Adrenal gland (tissue), 12 donors: ENCODE data around the gene LRRC41. TPM values are rescaled to one million over a fixed set of nuclear protein-coding genes. Genes with fewer than 3 reads are reported as not detected.

Experiments
- DNase-seq, 7 donors: peaks; one replicate each; pipeline ENCODE4 v3.0.0-alpha.2; 2019 to 2020
- H3K27ac ChIP-seq, 5 donors: fragments of 200-600 bp; sonication (generic) in 4 of 5; 1 replicate in 3 of 5; 2 replicates in 2 of 5; pipeline versions ENCODE4 v1.5.1 to v1.8.0; 2016 to 2020; ENCODE audit warnings: mild to moderate bottlenecking in 1 of 5
- H3K27me3 ChIP-seq: fragments of 200-600 bp; 2 replicates; pipeline ENCODE4 v1.8.0; 2021
- H3K36me3 ChIP-seq, 2 donors: fragments of 200-600 bp; replicated peaks in 1 of 2; 1 replicate in 1 of 2; 2 replicates in 1 of 2; pipeline versions ENCODE4 v1.5.1 to v1.8.0; 2018 to 2022
- H3K4me1 ChIP-seq, 2 donors: fragments of 200-600 bp; replicated peaks in 1 of 2; 1 replicate in 1 of 2; 2 replicates in 1 of 2; pipeline versions ENCODE4 v1.5.1 to v1.8.0; 2018 to 2021
- H3K4me3 ChIP-seq, 4 donors: fragments of 200-600 bp; sonication (generic) in 3 of 4; one replicate each; pipeline ENCODE4 v1.5.1; 2016 to 2018
- H3K9me3 ChIP-seq, 3 donors: fragments of 200-600 bp; sonication (generic) in 1 of 3; replicated peaks in 1 of 3; 1 replicate in 2 of 3; 2 replicates in 1 of 3; pipeline versions ENCODE4 v1.5.1 to v1.8.0; 2016 to 2021
- CTCF ChIP-seq, 6 experiments: fragments of 450-650 bp in 4 of 6; fragments of 200-600 bp in 2 of 6; sonication (generic) in 1 of 6; IDR thresholded peaks; 1 replicate in 5 of 6; 2 replicates in 1 of 6; pipeline versions ENCODE4 v1.5.1 to v1.8.0; 2016 to 2021; ENCODE audit warnings: antibody characterized with exemption in 6 of 6, mild to moderate bottlenecking in 2 of 6, moderate library complexity in 1 of 6
- POLR2A ChIP-seq, 2 donors: fragments of 450-650 bp; IDR thresholded peaks; one replicate each; pipeline ENCODE4 v1.6.1; 2017; ENCODE audit warnings: antibody characterized with exemption in 2 of 2, mild to moderate bottlenecking in 2 of 2, moderate library complexity in 1 of 2
- WGBS, 4 donors: extraction: QIAGEN DNeasy Blood & Tissue Kit in 2 of 4; methylation state at CpG; one replicate each; pipeline versions ENCODE4 v1.1.5 to v1.1.7; 2013 to 2017; 5-methylcytosine and 5-hydroxymethylcytosine counted together
- intact Hi-C, 2 donors: fragments of 100-400 bp; cut with DNase I; formaldehyde crosslinking; loops; one replicate each; pipeline versions ENCODE4 v1.14.1 to v1.15.0; 2022 to 2023
- polyA plus RNA-seq, 3 donors: library from polyadenylated mRNA; stranded (reverse); fragments of 200-250 nt in 2 of 3; fragments of 350-450 nt in 1 of 3; fragmentation: Illumina TruSeq in 1 of 3; extraction: RNeasy Lipid Tissue Mini Kit (QIAGEN cat#74804) in 1 of 3; gene quantifications; one replicate each; pipeline ENCODE4 v1.2.3, GENCODE V29; 2013 to 2014
- total RNA-seq, 9 donors: library from RNA; depleted of rRNA in 4 of 9; stranded (reverse); fragments of >200 nt in 4 of 9; fragments of 120-200 nt in 1 of 9; fragmentation: NEBNext Ultra II Directional in 1 of 9; extraction: Animal tissue kit (Norgen Biotek cat#: 25700) in 1 of 9; gene quantifications; one replicate each; pipeline versions ENCODE4 v1.1.0 to v1.2.4, GENCODE V29; 2013 to 2023
- donor health status: healthy with polysubstance abuse.
- donor health status: Bipolar disorder and iron deficiency.
- donor health status: DM: yes; HTN: yes; CAD: no.
- donor health status: DM: no; HTN: no; CAD: no.
- donor health status: DM: no; HTN: no; CAD: no.
- donor health status: DM: yes; HTN: yes; CAD: no.

The LRRC41 gene
- total and polyA plus RNA-seq, 12 donors: 38.5 to 95.8 (median 68.6) TPM

- Histone ChIP-seq H3K27ac (peak overlapping the region; percentile 93 to 99 (median 99)), H3K27me3 (no peaks in the 10 kb centered on the region), H3K4me1 (peaks cover 34 to 52% of the 10 kb centered on the region in 2 donors), H3K4me3 (peak overlapping the region; percentile 66 to 90 (median 82)), H3K36me3 (peaks cover 0 to 18% of the 10 kb centered on the region in 2 donors), H3K9me3 (no peaks in the 10 kb centered on the region)
- peak in 2 of 7 donors; percentile 27 to 29 for DNase-seq
- TF ChIP-seq CTCF (IDR thresholded peaks at IDR 0.05): no peak
- no peak for TF ChIP-seq POLR2A (IDR thresholded peaks at IDR 0.05)
- 6 to 11% (median 7%) methylated on average over 16 to 17 of the region's 17 CpGs for WGBS, 4 donors
- intact Hi-C loops: no loop called here
Observed at GRCh38 chr1:46301406-46301807, 2.0 kb downstream of the LRRC41 start.

- TF ChIP-seq POLR2A (IDR thresholded peaks at IDR 0.05): no peak
- no peak for TF ChIP-seq CTCF (IDR thresholded peaks at IDR 0.05)
- peak overlapping the region in 3 of 4 donors; percentile 66 to 87 (median 78) for H3K4me3 ChIP-seq
- peaks cover 0 to 23% of the 10 kb centered on the region in 2 donors for H3K36me3 ChIP-seq
- peak overlapping the region; percentile 93 to 99 (median 99) for H3K27ac ChIP-seq
- peaks cover 34 to 51% of the 10 kb centered on the region in 2 donors for H3K4me1 ChIP-seq
- H3K27me3 ChIP-seq: no peaks in the 10 kb centered on the region
- peak in 4 of 7 donors; percentile 25 to 42 (median 34) for DNase-seq
- 32 to 41% (median 37%) methylated on average over 6 of the region's 6 CpGs for WGBS, 4 donors
- no peaks in the 10 kb centered on the region for H3K9me3 ChIP-seq
- intact Hi-C loops: no loop called here
Observed at GRCh38 chr1:46300673-46301405, 2.6 kb downstream of the LRRC41 start.

GRCh38 chr1:46298387-46298786, 5.0 kb downstream of the LRRC41 start:
- Histone ChIP-seq H3K4me3 (no peak overlapping the region), H3K36me3 (peaks cover 0 to 43% of the 10 kb centered on the region in 2 donors), H3K4me1 (peaks cover 26 to 38% of the 10 kb centered on the region in 2 donors), H3K27ac (peak overlapping the region in 4 of 5 donors; percentile 29 to 64 (median 40)), H3K9me3 (no peaks in the 10 kb centered on the region), H3K27me3 (no peaks in the 10 kb centered on the region)
- TF ChIP-seq CTCF (IDR thresholded peaks at IDR 0.05): no peak
- peak in 1 of 2 donors; percentile 39 for TF ChIP-seq POLR2A (IDR thresholded peaks at IDR 0.05)
- intact Hi-C loops: no loop called here
- peak in 4 of 7 donors; percentile 37 to 72 (median 52) for DNase-seq

- H3K4me3 ChIP-seq: no peak overlapping the region
- H3K4me1 ChIP-seq: peaks cover 10 to 25% of the 10 kb centered on the region in 2 donors
- WGBS, 4 donors: 85 to 97% (median 89%) methylated on average over 2 of the region's 2 CpGs
- no peak for DNase-seq
- intact Hi-C loops: no loop called here
- H3K9me3 ChIP-seq: no peaks in the 10 kb centered on the region
- H3K27me3 ChIP-seq: no peaks in the 10 kb centered on the region
- no peak overlapping the region for H3K27ac ChIP-seq
- TF ChIP-seq CTCF (IDR thresholded peaks at IDR 0.05) (no peak), POLR2A (IDR thresholded peaks at IDR 0.05) (no peak)
- peaks cover 0 to 54% of the 10 kb centered on the region in 2 donors for H3K36me3 ChIP-seq
Observed at GRCh38 chr1:46295306-46295705, 8.1 kb downstream of the LRRC41 start.
